ENCODE results near the gene LHFPL2.

The LHFPL2 gene

DNA sequence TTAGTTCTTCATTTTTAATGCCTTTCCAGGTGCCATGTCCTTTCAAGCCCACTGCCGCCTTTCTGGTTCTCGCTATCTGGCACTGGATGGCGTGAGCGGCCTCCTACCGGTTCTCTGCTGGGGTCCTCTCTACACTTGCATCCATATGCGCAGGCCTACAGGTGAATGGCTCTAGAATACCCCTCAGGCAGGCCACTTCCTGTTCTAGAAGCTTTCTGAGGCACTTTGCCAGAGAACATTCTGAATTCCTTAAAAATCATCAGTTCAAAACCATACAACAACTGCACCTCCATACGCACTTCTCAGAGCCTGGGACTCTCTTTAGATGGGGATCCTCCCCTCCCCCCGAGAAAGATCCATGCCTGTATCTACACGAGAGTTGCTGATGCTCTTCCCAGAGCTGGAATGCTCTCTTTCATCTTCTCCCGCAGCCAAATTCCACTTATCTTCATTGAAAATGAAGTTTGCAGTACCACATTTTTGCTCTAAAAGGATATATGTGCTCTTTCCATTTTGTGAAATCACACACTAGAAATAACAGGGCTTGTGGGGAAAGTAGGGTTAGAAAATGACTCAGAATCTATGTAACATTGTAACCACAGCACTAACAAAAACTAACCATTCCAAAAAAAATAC lies 1.4 kb upstream of the LHFPL2 start:
- no peak overlapping the region for H3K4me3 ChIP-seq (replicated peaks; ENCODE audit: low read depth, low read length)
- DNase-seq (ENCODE audit: low read depth): peak; percentile 65
- TF ChIP-seq, protein P1, sequence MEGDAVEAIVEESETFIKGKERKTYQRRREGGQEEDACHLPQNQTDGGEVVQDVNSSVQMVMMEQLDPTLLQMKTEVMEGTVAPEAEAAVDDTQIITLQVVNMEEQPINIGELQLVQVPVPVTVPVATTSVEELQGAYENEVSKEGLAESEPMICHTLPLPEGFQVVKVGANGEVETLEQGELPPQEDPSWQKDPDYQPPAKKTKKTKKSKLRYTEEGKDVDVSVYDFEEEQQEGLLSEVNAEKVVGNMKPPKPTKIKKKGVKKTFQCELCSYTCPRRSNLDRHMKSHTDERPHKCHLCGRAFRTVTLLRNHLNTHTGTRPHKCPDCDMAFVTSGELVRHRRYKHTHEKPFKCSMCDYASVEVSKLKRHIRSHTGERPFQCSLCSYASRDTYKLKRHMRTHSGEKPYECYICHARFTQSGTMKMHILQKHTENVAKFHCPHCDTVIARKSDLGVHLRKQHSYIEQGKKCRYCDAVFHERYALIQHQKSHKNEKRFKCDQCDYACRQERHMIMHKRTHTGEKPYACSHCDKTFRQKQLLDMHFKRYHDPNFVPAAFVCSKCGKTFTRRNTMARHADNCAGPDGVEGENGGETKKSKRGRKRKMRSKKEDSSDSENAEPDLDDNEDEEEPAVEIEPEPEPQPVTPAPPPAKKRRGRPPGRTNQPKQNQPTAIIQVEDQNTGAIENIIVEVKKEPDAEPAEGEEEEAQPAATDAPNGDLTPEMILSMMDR (IDR thresholded peaks at IDR 0.05; ENCODE audit: low read length, missing control alignments): no peak

DNA sequence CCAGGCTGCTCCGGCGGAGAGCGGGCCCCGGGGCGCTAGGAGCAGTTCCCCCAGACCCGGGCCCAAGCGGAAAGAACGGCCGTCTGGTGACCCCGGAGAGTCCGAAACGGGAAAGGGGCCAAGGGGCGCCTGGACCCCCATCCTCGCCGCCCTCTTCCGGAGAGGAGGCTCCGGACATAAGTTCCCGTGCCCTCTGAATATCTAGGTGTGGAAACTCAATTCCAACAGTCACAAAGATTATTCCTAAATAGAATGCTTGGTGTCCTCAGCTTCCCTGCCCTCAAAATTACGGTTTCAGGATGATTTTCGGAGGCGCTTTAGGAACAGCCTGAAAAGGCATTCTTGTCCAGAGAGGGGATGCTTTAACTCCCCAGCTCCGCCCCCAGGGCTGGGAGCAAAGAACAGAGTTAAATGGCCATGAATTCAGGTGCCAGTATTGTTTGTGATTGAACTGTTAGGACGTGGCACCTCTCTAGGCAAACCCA lies 681 bp upstream of the LHFPL2 start:
- no peak for DNase-seq (ENCODE audit: low read depth)
- TF ChIP-seq, protein P1 (IDR thresholded peaks at IDR 0.05; ENCODE audit: low read length, missing control alignments): no peak
- H3K4me3 ChIP-seq (replicated peaks; ENCODE audit: low read depth, low read length): peak overlapping the region; percentile 96

DNA sequence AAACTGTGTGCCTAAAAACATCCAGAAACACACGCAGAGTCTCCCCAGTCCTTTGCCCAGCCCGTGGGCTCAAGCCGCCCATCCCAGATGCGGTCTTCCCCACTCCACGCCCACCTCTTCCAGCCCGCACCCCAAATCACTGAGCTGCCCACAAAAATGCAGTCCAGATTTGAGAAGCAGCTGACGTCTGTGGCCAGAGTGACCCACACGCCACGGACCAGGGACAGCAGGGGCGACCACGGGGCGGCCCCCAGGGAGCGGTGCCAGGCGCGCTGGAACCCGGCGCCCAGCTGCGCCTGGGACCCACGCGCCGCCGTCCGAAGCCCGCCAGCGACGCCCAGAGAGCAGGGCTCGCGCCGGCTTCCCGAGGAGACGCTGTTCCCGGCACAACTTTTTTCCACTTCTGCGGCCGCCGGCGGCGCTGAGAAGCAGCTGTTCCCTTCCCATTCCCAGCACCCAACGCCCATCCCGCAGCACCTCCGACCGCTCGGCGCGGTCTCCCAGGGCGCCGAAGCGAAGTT lies 674 bp downstream of the LHFPL2 start:
- TF ChIP-seq, protein P1 (IDR thresholded peaks at IDR 0.05; ENCODE audit: low read length, missing control alignments): no peak
- peak overlapping the region; percentile 96 for H3K4me3 ChIP-seq (replicated peaks; ENCODE audit: low read depth, low read length)
- DNase-seq (ENCODE audit: low read depth): peak; percentile 57

DNA sequence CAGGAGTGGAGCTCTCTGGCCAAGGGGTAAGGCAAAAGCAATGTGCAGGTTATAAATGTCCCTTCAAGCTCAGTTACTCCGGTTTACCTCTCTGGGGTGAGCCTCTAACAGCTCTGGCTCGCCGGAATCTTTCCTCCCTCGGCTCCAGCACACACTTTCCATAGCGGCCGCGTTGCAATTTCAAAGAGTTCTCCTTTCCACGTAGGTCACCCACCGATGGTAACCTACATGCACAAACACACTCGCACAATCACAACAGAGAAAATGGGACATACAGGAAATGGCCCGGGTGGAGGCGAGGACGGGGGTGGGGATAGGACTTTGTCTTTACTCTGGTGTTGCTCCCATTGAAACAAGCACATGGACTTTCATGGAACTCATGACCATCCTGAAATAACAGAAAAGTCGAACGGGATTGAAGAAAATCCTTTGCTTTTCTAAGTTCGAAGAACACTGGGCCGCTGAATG lies 1.2 kb downstream of the LHFPL2 start:
- peak overlapping the region; percentile 96 for H3K4me3 ChIP-seq (replicated peaks; ENCODE audit: low read depth, low read length)
- DNase-seq (ENCODE audit: low read depth): peak; percentile 62
- TF ChIP-seq, protein P1 (IDR thresholded peaks at IDR 0.05; ENCODE audit: low read length, missing control alignments): no peak

DNA sequence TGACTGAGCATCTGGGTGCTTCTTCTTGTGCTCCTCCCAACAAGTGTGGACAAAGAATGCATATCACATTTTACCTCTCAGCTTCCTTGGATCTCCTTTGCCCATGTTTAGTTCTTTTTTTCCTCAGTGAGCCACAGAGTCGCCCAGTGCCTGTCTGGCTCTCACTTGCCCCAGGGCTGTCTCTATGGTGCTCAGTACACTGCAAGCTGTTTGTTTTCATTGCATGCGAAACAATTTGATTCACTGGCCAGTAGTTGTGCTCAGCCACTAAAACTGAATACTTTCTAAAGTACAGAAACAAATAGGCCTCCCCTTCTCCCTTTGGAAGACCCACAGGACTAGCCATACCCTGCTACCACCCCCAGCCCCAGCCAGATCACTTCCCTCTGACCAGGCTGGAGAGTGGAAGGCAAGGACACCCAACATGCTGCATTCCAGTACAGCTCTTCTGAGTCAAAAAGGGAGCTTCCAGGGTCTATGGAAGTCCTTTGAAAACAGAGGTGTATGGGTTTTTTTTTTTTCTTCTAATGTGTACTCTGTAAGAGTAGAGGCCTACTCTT lies 3.8 kb downstream of the LHFPL2 start:
- TF ChIP-seq, protein P1 (IDR thresholded peaks at IDR 0.05; ENCODE audit: low read length, missing control alignments): no peak
- DNase-seq (ENCODE audit: low read depth): no peak
- no peak overlapping the region for H3K4me3 ChIP-seq (replicated peaks; ENCODE audit: low read depth, low read length)

DNA sequence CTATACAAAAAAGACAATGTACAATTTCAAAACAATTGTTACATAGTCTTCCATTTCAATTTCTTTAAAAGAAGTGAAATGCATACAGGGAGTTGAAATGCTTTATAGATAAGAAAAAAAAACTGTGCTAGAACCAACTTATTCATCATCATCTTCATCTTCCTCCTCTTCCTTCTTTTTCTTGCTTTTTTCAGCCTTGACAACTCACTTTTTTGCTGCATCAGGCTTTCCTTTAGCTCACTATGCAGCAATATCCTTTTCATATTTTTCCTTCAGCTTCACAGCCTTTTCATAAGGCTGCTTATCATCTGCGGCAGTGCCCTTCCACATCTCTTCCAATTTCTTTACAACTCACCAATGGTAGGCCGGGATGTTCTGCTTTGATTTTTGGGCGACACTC lies 4.4 kb downstream of the LHFPL2 start:
- no peak overlapping the region for H3K4me3 ChIP-seq (replicated peaks; ENCODE audit: low read depth, low read length)
- TF ChIP-seq, protein P1 (IDR thresholded peaks at IDR 0.05; ENCODE audit: low read length, missing control alignments): no peak
- DNase-seq (ENCODE audit: low read depth): no peak

Data from fibroblast of pulmonary artery (primary cell).